Measurements from ENCODE around the gene EPHX1.

DNA sequence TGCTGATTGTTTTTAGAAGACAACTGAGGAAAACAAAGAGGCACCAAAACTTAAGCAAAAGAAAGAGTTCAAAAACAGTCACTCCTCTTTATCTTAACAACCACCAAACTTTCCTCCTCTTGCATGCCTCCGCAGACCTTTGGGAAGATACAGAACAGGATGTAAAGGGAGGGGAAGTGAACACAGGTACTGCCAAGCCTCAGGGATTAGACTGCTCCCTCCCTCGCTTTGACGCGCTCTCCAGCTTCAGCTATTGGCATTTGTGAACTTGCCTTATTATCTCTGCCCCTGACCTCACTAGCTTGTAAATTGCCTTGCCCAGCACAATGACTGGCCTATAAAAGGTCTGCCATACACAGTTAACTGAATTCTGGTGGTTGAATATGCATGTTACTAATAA is 37.1 kb upstream of the EPHX1 start:
- no peak for TF ChIP-seq POLR2A (IDR thresholded peaks at IDR 0.05)
- TF ChIP-seq, protein P1, sequence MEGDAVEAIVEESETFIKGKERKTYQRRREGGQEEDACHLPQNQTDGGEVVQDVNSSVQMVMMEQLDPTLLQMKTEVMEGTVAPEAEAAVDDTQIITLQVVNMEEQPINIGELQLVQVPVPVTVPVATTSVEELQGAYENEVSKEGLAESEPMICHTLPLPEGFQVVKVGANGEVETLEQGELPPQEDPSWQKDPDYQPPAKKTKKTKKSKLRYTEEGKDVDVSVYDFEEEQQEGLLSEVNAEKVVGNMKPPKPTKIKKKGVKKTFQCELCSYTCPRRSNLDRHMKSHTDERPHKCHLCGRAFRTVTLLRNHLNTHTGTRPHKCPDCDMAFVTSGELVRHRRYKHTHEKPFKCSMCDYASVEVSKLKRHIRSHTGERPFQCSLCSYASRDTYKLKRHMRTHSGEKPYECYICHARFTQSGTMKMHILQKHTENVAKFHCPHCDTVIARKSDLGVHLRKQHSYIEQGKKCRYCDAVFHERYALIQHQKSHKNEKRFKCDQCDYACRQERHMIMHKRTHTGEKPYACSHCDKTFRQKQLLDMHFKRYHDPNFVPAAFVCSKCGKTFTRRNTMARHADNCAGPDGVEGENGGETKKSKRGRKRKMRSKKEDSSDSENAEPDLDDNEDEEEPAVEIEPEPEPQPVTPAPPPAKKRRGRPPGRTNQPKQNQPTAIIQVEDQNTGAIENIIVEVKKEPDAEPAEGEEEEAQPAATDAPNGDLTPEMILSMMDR (IDR thresholded peaks at IDR 0.05): no peak

All from vagina (tissue), 2 donors.